NCI-H1092 treated with DMSO at 0.1 percent for 48 hours (cell line): Measurements from ENCODE around the gene DCC.
A peak's percentile ranks its signal among the peaks of the same experiment; 100 is the strongest.
"Not testable (repeated sequence)": the region's sequence is repeated elsewhere in the genome, so short reads cannot be mapped to it uniquely, and the experiment has no call there.

Experiments used
- DNase-seq: peaks from one replicate; lab custom pipeline; 2025; lab: John Stamatoyannopoulos, UW

Gene DCC

GRCh38 chr18:52348209-52348608 is 8.2 kb downstream of the DCC start:
- no peak for DNase-seq

GRCh38 chr18:52349498-52349897 is 9.5 kb downstream of the DCC start:
- no peak for DNase-seq

GRCh38 chr18:52352920-52353319 is 12.9 kb downstream of the DCC start:
- DNase-seq, result no peak

DNA sequence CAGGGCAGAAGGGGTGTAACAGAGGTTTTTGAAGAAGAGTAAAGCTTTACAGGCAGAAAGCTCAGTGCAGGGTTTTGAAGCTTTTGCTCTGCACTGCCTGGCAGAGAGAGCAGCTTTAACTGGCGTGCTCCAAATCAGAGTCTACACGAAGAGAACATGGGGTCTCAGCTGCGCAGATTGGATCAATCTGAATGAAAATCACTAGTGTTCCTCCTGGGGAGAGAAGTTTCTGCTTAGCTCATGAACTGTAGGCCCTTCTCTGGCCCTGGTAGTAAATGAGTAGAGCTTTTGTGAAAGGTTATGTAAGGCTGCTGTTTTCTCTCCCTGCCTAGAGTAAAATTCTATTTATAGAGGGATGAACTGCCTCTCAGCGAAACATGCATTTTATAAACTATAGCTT is 13.6 kb downstream of the DCC start:
- no peak for DNase-seq

DNA sequence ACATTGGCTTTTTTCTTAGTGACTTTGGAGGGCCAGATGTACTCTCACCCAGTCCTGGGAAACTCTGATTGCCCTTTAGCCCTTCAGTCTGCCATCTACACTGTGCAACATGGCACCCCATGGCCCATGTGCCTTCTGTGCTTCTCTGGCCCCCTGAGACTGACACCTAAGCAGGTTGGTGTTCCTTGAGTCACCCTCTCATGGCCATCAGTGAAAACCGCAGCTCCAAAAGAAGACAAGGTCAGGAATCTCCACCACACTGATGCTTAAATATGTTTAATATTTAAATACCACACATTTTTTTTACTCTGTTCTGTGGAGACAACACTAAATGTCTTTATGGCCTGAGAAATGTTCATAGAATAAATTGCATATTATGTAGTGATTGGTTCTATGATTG is 23.9 kb downstream of the DCC start:
- DNase-seq, result no peak

DNA sequence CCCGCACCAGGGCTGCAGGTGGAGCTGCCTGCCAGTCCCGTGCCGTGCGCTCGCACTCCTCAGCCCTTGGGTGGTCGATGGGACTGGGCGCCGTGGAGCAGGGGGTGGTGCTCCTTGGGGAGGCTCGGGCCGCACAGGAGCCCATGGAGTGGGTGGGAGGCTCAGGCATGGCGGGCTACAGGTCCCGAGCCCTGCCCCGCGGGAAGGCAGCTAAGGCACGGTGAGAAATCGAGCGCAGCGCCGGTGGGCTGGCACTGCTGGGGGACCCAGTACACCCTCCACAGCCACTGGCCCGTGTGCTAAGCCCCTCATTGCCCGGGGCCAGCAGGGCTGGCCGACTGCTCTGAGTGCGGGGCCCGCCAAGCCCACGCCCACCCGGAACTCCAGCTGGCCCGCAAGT is 26.9 kb downstream of the DCC start:
- not testable (repeated sequence) for DNase-seq

- no peak for DNase-seq
These were observed 28.2 kb downstream of the DCC start for GRCh38 chr18:52367953-52368742.

DNA sequence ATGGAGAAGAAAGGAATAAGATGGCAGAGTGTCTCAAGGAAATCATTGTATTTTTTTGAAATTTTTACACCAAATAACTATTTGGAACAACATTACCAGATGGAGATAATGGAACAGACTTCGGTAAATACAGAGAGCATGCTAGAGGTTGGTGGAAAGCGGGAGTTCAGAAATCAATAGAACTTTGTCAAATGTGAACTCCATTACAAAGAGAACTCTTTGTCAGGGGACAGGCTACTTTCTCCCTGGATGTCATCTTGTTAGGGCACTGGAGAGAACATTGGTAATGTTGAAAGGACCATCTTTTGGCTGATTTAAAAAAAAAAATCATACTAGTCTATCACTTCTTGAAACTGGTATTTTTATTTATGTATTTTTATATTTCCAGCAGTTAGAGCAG is 30.8 kb downstream of the DCC start:
- no peak for DNase-seq

GRCh38 chr18:52376104-52376503 is 36.1 kb downstream of the DCC start:
- DNase-seq, result no peak

DNA sequence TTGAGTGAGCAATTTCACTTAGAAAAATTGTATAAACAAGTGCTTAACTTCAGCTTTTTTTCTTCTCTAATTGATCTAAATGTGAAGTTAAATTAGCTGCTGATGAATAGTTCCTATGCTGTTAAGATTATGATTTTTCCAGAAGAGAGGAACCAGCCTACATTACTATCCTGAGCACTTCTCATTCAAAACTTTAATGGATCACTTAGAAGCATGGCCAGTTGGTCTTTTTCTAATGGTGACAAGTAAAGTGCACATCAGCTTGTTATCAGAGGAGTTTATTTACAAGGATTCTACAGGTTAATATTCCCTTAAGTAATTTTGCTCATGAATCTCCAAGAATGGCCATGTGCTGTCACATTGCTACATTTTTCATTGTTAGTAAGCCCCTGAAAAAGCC is 37.1 kb downstream of the DCC start:
- no peak for DNase-seq

- no peak for DNase-seq
These were observed 46.3 kb downstream of the DCC start for GRCh38 chr18:52386306-52386705.

- DNase-seq, result no peak
These were observed 47.2 kb downstream of the DCC start for GRCh38 chr18:52387175-52387574.

GRCh38 chr18:52391810-52392559 is 52.0 kb downstream of the DCC start:
- DNase-seq, result no peak

DNA sequence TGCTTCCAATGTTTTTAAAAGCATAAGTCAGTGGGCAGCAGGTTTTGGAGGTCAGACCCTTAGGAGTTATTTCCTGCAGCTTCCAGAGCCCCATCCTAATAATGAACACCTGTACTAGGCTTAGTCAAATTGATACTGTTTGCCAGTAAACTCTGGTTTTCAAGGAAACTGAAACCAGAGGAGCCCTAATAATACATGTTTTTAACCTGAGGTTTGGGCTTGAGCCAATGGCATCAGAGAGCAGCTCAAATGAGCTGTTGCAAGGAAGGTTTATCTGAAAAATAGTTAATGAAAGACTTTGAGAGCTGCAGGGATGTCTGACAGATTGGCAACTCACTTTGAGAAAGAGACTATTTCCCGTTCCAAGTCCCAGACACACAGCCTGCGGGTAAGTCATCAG is 54.6 kb downstream of the DCC start:
- no peak for DNase-seq

- no peak for DNase-seq
These were observed 55.3 kb downstream of the DCC start for GRCh38 chr18:52395146-52395852.

- DNase-seq, result no peak
These were observed 61.2 kb downstream of the DCC start for GRCh38 chr18:52401236-52401635.

- no peak for DNase-seq
These were observed 62.8 kb downstream of the DCC start for GRCh38 chr18:52402814-52403213.

GRCh38 chr18:52403291-52404021 is 63.5 kb downstream of the DCC start:
- peak; percentile 62 for DNase-seq

DNA sequence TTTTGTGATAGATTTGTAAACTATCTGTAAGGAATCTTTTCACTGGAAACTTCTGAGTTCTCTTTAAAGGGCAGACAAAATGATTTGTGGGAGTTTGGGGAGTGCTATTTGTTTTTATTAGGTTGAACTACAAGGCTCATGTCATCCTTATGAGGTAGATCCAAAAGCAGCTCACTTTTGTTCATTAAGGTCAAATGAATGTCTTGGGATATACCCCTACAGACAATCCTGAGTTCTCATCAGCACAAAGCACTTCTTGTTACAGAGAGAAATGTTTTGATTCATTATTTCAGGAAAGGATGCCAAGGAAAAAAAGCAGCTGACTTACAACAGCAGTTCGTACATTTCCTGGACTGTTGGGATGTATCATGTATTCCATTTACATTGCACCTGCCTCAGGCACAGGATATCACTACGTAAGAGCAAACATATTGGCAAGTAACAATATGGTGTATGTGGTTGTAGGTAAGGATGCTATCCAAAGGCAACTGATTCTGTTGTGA is 68.9 kb downstream of the DCC start:
- no peak for DNase-seq

DNA sequence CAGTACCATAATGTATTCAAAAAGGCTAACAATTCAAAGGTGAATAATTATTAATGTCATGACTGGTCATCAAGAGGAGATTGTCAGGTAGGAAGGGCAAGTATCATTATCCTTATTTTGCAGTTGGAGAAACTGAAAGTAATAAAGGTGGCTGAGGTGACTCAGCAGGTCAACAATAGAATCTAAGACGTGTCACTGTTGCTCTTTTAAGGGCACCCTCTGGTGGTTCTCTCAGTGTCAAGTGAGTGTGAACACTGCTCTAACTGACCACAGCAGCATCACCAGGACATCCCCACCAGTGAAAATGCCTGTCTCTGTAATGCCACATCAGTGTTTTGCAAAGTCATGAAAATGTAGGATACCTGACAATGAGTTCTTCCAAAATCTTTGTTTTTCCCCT is 69.7 kb downstream of the DCC start:
- DNase-seq, result no peak

DNA sequence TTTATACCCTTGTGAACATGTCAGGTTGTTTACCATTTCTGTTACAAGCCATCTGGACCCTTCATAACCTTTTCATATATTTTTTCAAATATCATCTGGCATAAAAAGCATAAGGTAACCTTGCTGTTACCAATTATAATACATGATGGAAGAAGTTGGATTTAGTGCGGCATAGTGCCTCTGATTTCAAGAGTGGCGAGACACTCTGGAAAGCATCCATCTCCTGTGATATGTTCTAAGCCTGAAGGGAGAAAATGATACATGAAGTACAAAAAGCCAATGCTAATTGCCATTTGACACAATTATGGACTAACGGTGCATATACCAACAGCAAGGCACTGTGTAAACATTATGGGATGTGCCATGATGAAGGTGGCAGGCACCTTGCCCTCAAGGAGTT is 75.1 kb downstream of the DCC start:
- DNase-seq, result no peak

GRCh38 chr18:52422985-52423601 is 83.1 kb downstream of the DCC start:
- DNase-seq, result peak; percentile 71
